ENCODE measurements around the gene GET4. TPM values are rescaled to one million over a fixed set of nuclear protein-coding genes. Genes with fewer than 3 reads are reported as not detected.

The GET4 gene
- 10 to 100 TPM; 21.3 to 68.0 (median 32.4) TPM for polyA plus RNA-seq (ENCODE audit: insufficient read length in 4 of 4)

- peak; percentile 75 to 90 (median 89) for DNase-seq (ENCODE audit: low read depth in 4 of 4, low spot score in 3 of 4)
These were observed at the start of gene GET4 for GRCh38 chr7:876077-876971. Gene GET4 (plus strand): TSS chr7:876554. CDS start chr7:876646, 92 bp downstream.

- no peak for DNase-seq (ENCODE audit: low read depth in 4 of 4, low spot score in 3 of 4)
These were observed 47.4 kb upstream of the GET4 start for GRCh38 chr7:828793-829561.

- DNase-seq (ENCODE audit: low read depth in 4 of 4, low spot score in 3 of 4) = no peak
These were observed 46.3 kb upstream of the GET4 start for GRCh38 chr7:830069-830468.

- no peak for DNase-seq (ENCODE audit: low read depth in 4 of 4, low spot score in 3 of 4)
These were observed 44.7 kb upstream of the GET4 start for GRCh38 chr7:831596-832166.

- DNase-seq (ENCODE audit: low read depth in 4 of 4, low spot score in 3 of 4) = peak in 1 of 4 donors; percentile 56
These were observed 44.0 kb upstream of the GET4 start, which contains the start of gene SUN1 for GRCh38 chr7:832167-832967. Gene SUN1 (plus strand): TSS chr7:832476. CDS start chr7:832525, 49 bp downstream.

GRCh38 chr7:832968-833424, 43.4 kb upstream of the GET4 start:
- no peak for DNase-seq (ENCODE audit: low read depth in 4 of 4, low spot score in 3 of 4)

GRCh38 chr7:833601-834258, 42.6 kb upstream of the GET4 start:
- DNase-seq (ENCODE audit: low read depth in 4 of 4, low spot score in 3 of 4) = no peak

- DNase-seq (ENCODE audit: low read depth in 4 of 4, low spot score in 3 of 4) = no peak
These were observed 42.1 kb upstream of the GET4 start for GRCh38 chr7:834277-834676.

- DNase-seq (ENCODE audit: low read depth in 4 of 4, low spot score in 3 of 4) = no peak
These were observed 41.3 kb upstream of the GET4 start for GRCh38 chr7:835021-835420.

- DNase-seq (ENCODE audit: low read depth in 4 of 4, low spot score in 3 of 4) = no peak
These were observed 40.6 kb upstream of the GET4 start for GRCh38 chr7:835485-836401.

GRCh38 chr7:836429-836828, 39.9 kb upstream of the GET4 start:
- DNase-seq (ENCODE audit: low read depth in 4 of 4, low spot score in 3 of 4) = no peak

- DNase-seq (ENCODE audit: low read depth in 4 of 4, low spot score in 3 of 4) = no peak
These were observed 39.4 kb upstream of the GET4 start for GRCh38 chr7:837001-837400.

- no peak for DNase-seq (ENCODE audit: low read depth in 4 of 4, low spot score in 3 of 4)
These were observed 36.3 kb upstream of the GET4 start for GRCh38 chr7:840001-840600.

- no peak for DNase-seq (ENCODE audit: low read depth in 4 of 4, low spot score in 3 of 4)
These were observed 34.4 kb upstream of the GET4 start for GRCh38 chr7:841943-842342.

- no peak for DNase-seq (ENCODE audit: low read depth in 4 of 4, low spot score in 3 of 4)
These were observed 33.8 kb upstream of the GET4 start for GRCh38 chr7:842431-843031.

- DNase-seq (ENCODE audit: low read depth in 4 of 4, low spot score in 3 of 4) = no peak
These were observed 33.1 kb upstream of the GET4 start for GRCh38 chr7:843230-843629.

- no peak for DNase-seq (ENCODE audit: low read depth in 4 of 4, low spot score in 3 of 4)
These were observed 32.3 kb upstream of the GET4 start for GRCh38 chr7:844043-844442.

GRCh38 chr7:844514-844913, 31.8 kb upstream of the GET4 start:
- DNase-seq (ENCODE audit: low read depth in 4 of 4, low spot score in 3 of 4) = no peak
